ENCODE results near the gene PDE6A.
A peak's percentile ranks its signal among the peaks of the same experiment; 100 is the strongest.

PDE6A gene

GRCh38 chr5:149857499-149857898 is 87.1 kb downstream of the PDE6A start:
- no peak for DNase-seq

DNA sequence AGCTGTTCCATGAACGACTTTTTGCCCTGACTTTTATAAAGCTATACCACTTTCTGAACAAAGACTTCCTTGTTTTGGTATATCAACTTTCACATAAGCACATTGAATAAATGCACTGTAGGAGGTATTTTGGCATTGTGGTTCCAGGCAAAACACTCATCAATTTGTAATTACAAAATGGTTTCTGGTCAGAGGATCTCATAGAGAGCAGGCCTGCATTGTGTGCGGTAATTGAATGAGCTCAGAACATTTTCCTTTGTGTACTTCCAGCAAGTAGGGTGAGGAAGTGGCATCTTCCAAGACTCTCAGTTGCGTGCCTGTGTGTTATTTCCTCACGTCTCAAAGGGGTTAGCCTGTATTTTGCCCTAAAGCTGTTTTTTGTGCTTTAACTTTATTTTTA is 89.2 kb downstream of the PDE6A start:
- no peak for DNase-seq

DNA sequence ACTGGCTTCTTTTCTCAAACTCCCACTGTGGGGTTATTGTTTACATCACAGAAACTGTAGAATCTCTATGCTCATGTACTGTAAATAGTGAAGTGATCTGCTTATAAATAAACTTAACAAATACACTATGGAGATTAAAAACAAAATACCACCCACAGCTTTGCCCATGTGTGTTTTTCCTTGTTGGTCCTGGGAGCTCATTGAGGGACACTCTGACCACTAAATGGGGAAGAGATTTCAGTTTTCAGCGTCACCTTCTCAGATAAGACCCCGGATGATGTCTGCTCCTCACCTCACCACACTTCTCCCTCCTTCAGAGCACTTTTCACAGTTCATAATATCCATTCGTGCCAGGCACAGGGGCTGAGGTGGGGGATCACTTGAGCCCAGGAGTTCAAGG is 89.7 kb downstream of the PDE6A start:
- no peak for DNase-seq

GRCh38 chr5:149853701-149854100 is 90.9 kb downstream of the PDE6A start:
- DNase-seq = no peak

GRCh38 chr5:149853331-149853648 is 91.3 kb downstream of the PDE6A start:
- DNase-seq = no peak

- DNase-seq = peak; percentile 36
Observed at GRCh38 chr5:149852641-149853330, 91.8 kb downstream of the PDE6A start.

- DNase-seq = no peak
Observed at GRCh38 chr5:149851211-149851610, 93.4 kb downstream of the PDE6A start.

- no peak for DNase-seq
Observed at GRCh38 chr5:149849966-149850910, 94.4 kb downstream of the PDE6A start.

GRCh38 chr5:149849280-149849965 is 95.2 kb downstream of the PDE6A start:
- DNase-seq = no peak

DNA sequence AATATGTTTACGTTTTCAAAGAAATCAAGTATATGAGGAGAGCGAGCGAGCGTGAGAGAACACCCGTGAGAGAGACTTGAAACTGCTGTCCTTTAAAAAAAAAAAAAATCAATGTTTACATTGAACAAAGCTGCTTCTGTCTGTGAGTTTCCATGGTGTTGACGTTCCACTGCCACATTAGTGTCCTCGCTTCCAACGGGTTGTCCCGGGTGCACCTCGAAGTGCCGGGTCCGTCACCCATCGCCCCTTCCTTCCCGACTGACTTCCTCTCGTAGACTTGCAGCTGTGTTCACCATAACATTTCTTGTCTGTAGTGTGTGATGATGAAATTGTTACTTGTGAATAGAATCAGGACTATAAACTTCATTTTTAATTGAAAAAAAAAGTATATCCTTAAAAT is 97.0 kb downstream of the PDE6A start:
- no peak for DNase-seq

DNA sequence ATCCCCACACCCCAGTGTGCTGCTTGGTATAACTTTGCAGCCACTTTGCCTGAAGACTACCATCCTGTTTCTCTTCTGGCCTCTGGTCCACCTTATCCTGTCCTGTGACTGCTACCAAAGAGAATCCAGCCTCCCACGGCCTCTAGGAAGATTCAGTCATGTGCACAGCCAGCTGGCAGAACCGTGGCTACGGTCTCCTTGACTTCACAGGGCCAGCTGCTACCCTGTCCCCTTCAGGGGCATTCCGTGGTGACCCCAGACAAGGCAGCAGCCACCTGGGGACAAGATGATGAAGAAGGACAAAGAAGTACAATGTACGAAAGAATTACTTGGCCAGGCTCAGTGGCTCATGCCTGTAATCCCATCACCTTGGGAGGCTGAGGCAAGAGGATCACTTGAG is 98.6 kb downstream of the PDE6A start:
- no peak for DNase-seq

GRCh38 chr5:149845601-149846000 is 99.0 kb downstream of the PDE6A start:
- no peak for DNase-seq

GRCh38 chr5:149841851-149842793 is 102.5 kb downstream of the PDE6A start:
- DNase-seq = no peak

- no peak for DNase-seq
Observed at GRCh38 chr5:149840226-149840825, 104.3 kb downstream of the PDE6A start.

DNA sequence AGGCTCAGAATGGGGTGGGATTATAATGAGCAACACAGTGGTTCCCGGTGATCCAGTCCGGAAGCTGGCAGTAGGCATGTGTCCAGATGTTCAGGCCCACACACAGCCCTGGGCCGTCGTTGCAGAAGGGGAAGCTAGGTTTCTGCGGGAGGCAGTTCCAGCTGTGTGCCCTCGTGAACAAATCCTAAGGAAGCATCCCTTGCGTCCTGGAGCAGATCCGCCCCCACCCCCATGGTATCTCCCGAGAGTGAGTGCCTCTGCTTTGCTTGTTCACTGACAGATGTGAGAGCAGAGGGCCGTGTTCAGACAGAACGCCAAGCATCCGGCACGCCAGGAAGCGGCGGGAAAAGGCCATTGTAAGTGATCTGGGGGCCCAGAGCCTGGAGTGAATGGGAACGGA is 104.8 kb downstream of the PDE6A start:
- no peak for DNase-seq

DNA sequence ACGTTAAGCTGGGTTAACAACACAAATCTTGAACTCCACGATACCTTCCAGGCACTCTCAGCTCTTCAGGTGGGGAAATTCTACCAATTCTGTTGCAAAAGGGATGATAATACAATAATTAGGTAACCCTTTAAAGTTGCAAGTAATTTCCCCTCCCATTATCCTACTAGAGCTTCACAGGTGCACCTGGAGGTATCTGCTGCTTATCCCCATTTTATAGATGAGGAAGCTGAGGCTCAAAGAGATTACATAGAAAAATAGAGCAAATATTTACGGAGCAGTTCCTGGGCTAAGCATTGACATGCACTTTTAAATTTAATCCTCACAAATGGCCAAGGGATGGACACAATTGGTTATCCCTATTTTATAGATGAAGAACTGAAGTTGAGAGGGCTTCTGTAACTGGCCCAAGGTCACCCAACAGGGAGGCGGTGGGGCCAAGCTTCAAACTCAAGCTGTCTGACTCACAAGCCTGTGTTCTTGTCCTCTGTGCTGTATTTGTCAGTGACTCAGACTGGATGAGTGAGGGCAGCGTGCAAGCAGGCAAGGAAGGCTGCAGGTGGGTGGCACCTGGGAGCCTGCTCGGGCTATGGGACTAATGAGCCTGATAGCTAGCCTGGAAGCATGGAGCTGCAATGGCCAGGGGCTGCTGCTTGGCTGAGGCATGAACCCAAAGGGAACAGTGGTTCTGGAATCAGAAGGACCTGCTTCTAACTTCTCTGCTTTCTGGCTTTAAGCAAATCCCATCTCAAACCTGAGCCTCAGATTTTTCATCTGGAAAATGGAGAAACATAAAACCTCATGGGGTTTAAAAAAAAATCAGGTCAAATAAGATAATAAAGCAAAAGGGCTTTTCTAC is 105.5 kb downstream of the PDE6A start:
- no peak for DNase-seq

DNA sequence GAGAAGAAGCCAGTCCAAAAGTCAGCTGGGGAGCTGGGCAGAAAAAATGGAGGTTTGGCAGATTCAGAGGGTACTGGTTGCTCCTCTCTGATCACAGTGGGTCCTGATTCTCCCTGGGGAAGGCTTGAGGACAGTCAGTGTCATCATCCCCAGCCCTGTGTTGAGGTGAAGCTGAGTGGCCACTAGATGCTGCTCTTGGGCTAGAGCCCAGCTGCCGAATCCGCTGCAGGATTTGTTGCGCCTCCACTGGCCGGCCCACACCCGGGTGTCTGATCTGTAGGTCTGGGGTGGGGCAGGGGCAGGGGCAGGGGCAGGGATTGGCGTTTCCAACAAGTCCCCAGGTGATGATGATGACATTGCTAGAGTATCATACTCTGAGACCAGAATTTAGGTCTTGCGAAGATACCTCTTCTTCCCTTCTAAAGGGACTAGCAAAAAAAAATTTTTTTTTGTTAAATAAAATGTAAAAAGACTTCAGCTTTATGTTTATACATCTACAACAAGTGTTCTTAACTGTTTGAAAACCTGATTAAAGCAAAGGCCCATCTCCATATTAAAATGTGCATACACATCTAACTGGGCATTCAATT is 106.8 kb downstream of the PDE6A start:
- DNase-seq = no peak

GRCh38 chr5:149836451-149837139 is 108.0 kb downstream of the PDE6A start:
- DNase-seq = no peak

GRCh38 chr5:149834246-149834855 is 110.2 kb downstream of the PDE6A start:
- DNase-seq = peak; percentile 39
